Measurements from ENCODE around the gene TTI1. TPM values are rescaled to one million over a fixed set of nuclear protein-coding genes. Genes with fewer than 3 reads are reported as not detected.

TTI1 gene
- total RNA-seq, 1 experiment from 2014 or later = 37.4 TPM

DNA sequence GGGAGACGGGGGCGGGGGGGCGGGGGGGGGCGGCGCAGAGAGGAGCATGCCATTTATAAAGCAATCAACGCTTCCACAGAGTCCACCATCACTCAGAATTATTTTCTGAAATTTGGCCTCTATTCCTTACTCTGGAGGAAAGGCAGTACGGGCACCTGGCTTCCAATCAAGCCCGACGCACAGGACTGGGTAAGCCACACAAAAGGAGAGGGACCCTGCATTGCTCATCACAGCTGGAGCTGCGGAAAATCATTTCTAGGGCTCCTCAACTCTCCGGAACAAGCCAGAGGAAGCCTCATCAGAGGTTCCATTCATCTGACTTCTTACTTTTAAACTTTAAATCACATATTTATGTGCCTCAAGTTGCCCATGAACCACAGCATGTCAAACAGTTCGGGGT is 55.9 kb downstream of the TTI1 start:
- Histone ChIP-seq H3K9ac (ENCODE audit: extremely low read depth, insufficient read length, low read length) (no peak overlapping the region), H3K4me2 (ENCODE audit: insufficient read depth, insufficient read length, low read length) (peak overlapping the region; percentile 62)
- TF ChIP-seq, protein P1, sequence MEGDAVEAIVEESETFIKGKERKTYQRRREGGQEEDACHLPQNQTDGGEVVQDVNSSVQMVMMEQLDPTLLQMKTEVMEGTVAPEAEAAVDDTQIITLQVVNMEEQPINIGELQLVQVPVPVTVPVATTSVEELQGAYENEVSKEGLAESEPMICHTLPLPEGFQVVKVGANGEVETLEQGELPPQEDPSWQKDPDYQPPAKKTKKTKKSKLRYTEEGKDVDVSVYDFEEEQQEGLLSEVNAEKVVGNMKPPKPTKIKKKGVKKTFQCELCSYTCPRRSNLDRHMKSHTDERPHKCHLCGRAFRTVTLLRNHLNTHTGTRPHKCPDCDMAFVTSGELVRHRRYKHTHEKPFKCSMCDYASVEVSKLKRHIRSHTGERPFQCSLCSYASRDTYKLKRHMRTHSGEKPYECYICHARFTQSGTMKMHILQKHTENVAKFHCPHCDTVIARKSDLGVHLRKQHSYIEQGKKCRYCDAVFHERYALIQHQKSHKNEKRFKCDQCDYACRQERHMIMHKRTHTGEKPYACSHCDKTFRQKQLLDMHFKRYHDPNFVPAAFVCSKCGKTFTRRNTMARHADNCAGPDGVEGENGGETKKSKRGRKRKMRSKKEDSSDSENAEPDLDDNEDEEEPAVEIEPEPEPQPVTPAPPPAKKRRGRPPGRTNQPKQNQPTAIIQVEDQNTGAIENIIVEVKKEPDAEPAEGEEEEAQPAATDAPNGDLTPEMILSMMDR (conservative IDR thresholded peaks at IDR 0.05) = no peak

More for the DNA sequence above, 55.9 kb downstream of the TTI1 start:
- H3K23me2 ChIP-seq (ENCODE audit: insufficient read length, low read depth, low read length, poor library complexity, severe bottlenecking) = peaks cover 3% of the 10 kb centered on the region
- no peak overlapping the region for H2BK15ac ChIP-seq (ENCODE audit: low read depth, low read length)
- H2BK120ac ChIP-seq (ENCODE audit: low read depth, low read length, poor library complexity, severe bottlenecking) = no peak overlapping the region
- H3K4ac ChIP-seq (ENCODE audit: low read depth, low read length) = no peak overlapping the region
- no peaks in the 10 kb centered on the region for H4K20me1 ChIP-seq (ENCODE audit: control insufficient read depth, insufficient read depth, insufficient read length)
- H3K27me3 Mint-ChIP-seq (ENCODE audit: low read depth) = peaks cover 15% of the 10 kb centered on the region
- peaks cover 23 to 39% of the 10 kb centered on the region in 2 experiments for H3K4me1 Mint-ChIP-seq
- no peak overlapping the region for H3K23ac ChIP-seq (ENCODE audit: insufficient read length, low read depth, low read length)
- no peak overlapping the region for H3K56ac ChIP-seq (ENCODE audit: insufficient read length, low read depth, low read length)
- peaks cover 7% of the 10 kb centered on the region; the same call in 1 of the 2 replicates for H3K4me1 ChIP-seq (ENCODE audit: insufficient read depth, low read length)
- no peak overlapping the region for H3K4me3 Mint-ChIP-seq
- no peaks in the 10 kb centered on the region for H3K9me3 ChIP-seq (ENCODE audit: control insufficient read depth, low read depth, low read length)
- no peak overlapping the region for H3K27ac Mint-ChIP-seq
- H2AFZ ChIP-seq (ENCODE audit: low read length) = no peak overlapping the region
- no peak overlapping the region for H3K18ac ChIP-seq (ENCODE audit: insufficient read length, low read depth, low read length)
- no peaks in the 10 kb centered on the region for H3K79me1 ChIP-seq (ENCODE audit: insufficient read depth, low read depth, low read length, poor library complexity, severe bottlenecking)
- WGBS (ENCODE audit: extremely low coverage, insufficient read length, low lambda C conversion rate) = no CpG with 5 or more reads among the region's 12 CpGs
- no peaks in the 10 kb centered on the region for H3K9me3 Mint-ChIP-seq
- H3K14ac ChIP-seq (ENCODE audit: insufficient read depth, low read length) = no peak overlapping the region
- H2BK12ac ChIP-seq (ENCODE audit: insufficient read length, low read depth, low read length) = no peak overlapping the region
- no peak overlapping the region for H2BK5ac ChIP-seq (ENCODE audit: insufficient read length, low read length)
- H3K27me3 ChIP-seq (ENCODE audit: insufficient read depth, low read length) = no peaks in the 10 kb centered on the region
- H3K36me3 Mint-ChIP-seq (ENCODE audit: insufficient read depth in 1 of 3, low read depth in 3 of 3) = peaks cover 2 to 8% (median 5%) of the 10 kb centered on the region in 3 experiments; a peak in 5 of 7 replicates
- H4K8ac ChIP-seq (replicated peaks; ENCODE audit: insufficient read length, low read depth, low read length) = no peak overlapping the region
- no peak overlapping the region for H4K91ac ChIP-seq (ENCODE audit: insufficient read length, low read depth, low read length)
- no peak overlapping the region for H3T11ph ChIP-seq (ENCODE audit: low read length)
- H4K5ac ChIP-seq (ENCODE audit: insufficient read length, low read depth, low read length) = no peak overlapping the region
- no peak overlapping the region for H2BK20ac ChIP-seq (ENCODE audit: low read depth, low read length, poor library complexity, severe bottlenecking)
- H3K27ac ChIP-seq (ENCODE audit: insufficient read length, low read depth, low read length) = no peak overlapping the region
- no peaks in the 10 kb centered on the region for H3K79me2 ChIP-seq (ENCODE audit: insufficient read depth, low read length)
- DNase-seq = no peak
- no peak overlapping the region for H2AK5ac ChIP-seq (ENCODE audit: insufficient read length, low read length)

Measured in H9 (cell line).